ENCODE results near the gene EBF4.

- TF ChIP-seq POLR2A (IDR thresholded peaks at IDR 0.05): no peak
- TF ChIP-seq CTCF (IDR thresholded peaks at IDR 0.05): no peak
- TF ChIP-seq EP300 (IDR thresholded peaks at IDR 0.05): no peak
- TF ChIP-seq POLR2AphosphoS5 (IDR thresholded peaks at IDR 0.05): no peak
Observed at GRCh38 chr20:2759143-2759542, 66.6 kb downstream of the EBF4 start.
